ENCODE data around the gene PLCD3. TPM values are rescaled to one million over a fixed set of nuclear protein-coding genes. Genes with fewer than 3 reads are reported as not detected.
A peak's percentile ranks its signal among the peaks of the same experiment; 100 is the strongest.

PLCD3 gene
- total and polyA plus RNA-seq, 2 of the 13 experiments (the other 11 are each of a cell fraction or from before 2014, with no cell fraction given): 11.3 to 39.1 TPM

DNA sequence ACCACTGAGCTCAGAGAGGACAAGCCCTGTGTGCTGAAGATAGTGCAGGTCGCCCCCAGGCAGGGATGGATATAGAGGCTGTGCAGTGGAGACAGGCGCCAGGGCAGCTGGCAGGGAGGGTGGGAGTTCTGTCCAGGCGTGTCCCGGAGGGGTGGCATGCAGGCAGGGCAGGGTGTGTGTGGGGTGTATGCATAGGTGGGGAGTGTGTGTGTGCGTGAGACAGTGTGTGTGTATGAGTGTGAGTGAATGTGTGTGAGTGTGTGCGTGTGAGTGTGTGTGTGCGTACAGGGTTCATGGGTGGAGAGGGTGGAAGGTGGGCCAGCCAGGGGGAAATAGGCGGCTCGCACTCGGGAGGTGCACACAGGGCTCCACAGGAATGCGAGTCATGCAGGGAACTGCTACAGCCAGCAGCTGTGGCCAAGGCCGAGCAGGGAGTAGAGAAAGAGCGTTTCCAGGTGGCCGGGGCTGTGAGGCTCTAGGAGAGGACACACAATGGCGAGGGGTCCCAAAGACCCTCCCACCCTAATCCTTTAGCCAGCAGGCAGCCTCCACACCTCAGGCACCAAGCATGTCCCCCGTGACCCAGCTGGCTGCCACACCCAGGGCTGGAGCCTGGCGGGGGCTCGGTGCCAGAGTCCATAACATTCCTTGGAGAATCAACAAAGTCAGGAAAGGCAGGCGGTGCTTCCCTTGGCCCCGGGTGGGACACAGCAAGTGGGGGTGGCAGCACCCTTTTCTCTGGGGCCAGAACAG, 4.6 kb downstream of the PLCD3 start (continued):
- TF ChIP-seq, protein P1, sequence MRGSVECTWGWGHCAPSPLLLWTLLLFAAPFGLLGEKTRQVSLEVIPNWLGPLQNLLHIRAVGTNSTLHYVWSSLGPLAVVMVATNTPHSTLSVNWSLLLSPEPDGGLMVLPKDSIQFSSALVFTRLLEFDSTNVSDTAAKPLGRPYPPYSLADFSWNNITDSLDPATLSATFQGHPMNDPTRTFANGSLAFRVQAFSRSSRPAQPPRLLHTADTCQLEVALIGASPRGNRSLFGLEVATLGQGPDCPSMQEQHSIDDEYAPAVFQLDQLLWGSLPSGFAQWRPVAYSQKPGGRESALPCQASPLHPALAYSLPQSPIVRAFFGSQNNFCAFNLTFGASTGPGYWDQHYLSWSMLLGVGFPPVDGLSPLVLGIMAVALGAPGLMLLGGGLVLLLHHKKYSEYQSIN (CRISPR knock-in tag; IDR thresholded peaks at IDR 0.05; ENCODE audit: borderline replicate concordance): no peak
- TF ChIP-seq ZNF841 (CRISPR knock-in tag; IDR thresholded peaks at IDR 0.05; ENCODE audit: borderline replicate concordance): no peak
- no peak for TF ChIP-seq ZNF224 (CRISPR knock-in tag; IDR thresholded peaks at IDR 0.05)
- TF ChIP-seq ZNF253 (CRISPR knock-in tag; IDR thresholded peaks at IDR 0.05; ENCODE audit: borderline replicate concordance): peak; percentile 18; the same call in 1 of the 2 replicates
- TF ChIP-seq, protein P2, sequence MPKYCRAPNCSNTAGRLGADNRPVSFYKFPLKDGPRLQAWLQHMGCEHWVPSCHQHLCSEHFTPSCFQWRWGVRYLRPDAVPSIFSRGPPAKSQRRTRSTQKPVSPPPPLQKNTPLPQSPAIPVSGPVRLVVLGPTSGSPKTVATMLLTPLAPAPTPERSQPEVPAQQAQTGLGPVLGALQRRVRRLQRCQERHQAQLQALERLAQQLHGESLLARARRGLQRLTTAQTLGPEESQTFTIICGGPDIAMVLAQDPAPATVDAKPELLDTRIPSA (CRISPR knock-in tag; IDR thresholded peaks at IDR 0.05; ENCODE audit: borderline replicate concordance): no peak
- peak; percentile 73 for TF ChIP-seq MXD4 (CRISPR knock-in tag; IDR thresholded peaks at IDR 0.05)
- TF ChIP-seq, protein P3, sequence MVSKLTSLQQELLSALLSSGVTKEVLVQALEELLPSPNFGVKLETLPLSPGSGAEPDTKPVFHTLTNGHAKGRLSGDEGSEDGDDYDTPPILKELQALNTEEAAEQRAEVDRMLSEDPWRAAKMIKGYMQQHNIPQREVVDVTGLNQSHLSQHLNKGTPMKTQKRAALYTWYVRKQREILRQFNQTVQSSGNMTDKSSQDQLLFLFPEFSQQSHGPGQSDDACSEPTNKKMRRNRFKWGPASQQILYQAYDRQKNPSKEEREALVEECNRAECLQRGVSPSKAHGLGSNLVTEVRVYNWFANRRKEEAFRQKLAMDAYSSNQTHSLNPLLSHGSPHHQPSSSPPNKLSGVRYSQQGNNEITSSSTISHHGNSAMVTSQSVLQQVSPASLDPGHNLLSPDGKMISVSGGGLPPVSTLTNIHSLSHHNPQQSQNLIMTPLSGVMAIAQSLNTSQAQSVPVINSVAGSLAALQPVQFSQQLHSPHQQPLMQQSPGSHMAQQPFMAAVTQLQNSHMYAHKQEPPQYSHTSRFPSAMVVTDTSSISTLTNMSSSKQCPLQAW (CRISPR knock-in tag; IDR thresholded peaks at IDR 0.05): 0 out of 2 replicates have a peak, but pooled peaks have one; percentile 76
- no peak for TF ChIP-seq CEBPB (IDR thresholded peaks at IDR 0.05; ENCODE audit: borderline replicate concordance, low read depth, low read length)
- TF ChIP-seq, protein P4, sequence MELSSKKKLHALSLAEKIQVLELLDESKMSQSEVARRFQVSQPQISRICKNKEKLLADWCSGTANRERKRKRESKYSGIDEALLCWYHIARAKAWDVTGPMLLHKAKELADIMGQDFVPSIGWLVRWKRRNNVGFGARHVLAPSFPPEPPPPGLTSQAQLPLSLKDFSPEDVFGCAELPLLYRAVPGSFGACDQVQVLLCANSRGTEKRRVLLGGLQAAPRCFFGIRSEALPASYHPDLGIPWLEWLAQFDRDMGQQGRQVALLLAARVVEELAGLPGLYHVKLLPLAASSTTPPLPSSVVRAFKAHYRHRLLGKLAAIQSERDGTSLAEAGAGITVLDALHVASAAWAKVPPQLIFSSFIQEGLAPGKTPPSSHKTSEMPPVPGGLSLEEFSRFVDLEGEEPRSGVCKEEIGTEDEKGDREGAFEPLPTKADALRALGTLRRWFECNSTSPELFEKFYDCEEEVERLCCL (CRISPR knock-in tag; IDR thresholded peaks at IDR 0.05; ENCODE audit: borderline replicate concordance): 0 out of 2 replicates have a peak, but pooled peaks have one; percentile 32
- no peak for TF ChIP-seq ARNT (IDR thresholded peaks at IDR 0.05)
